ENCODE results near the gene PTPRG. TPM values are rescaled to one million over a fixed set of nuclear protein-coding genes. Genes with fewer than 3 reads are reported as not detected.

The PTPRG gene
- total RNA-seq, 2 donors from 2014 or later: 76.5 to 108 TPM

DNA sequence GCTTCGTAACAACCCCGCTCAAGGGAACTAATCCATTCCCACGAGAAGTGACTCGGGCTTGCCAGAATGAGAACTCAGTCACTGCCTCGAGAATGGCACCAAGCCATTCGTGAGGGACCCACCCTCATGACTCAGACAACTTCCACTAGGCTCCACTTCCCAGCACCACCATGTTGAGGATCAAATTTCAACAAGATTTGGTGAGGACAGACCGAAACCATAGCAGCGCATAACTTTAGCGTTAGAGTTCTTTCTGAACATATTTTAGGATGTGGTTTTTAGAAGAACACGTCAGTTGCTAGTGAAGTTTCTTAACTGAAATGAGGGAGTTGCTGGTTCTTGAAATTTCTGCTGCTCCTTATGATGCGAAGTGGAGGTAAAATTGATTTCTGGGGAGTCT is 13.5 kb downstream of the PTPRG start:
- no peak overlapping the region for H3K27ac ChIP-seq (ENCODE audit: low read depth, low read length)
- Mint-ChIP-seq H3K27me3 (ENCODE audit: insufficient read depth) (no peaks in the 10 kb centered on the region), H3K4me3 (no peak overlapping the region), H3K4me1 (peaks cover 65% of the 10 kb centered on the region), H3K27ac (no peak overlapping the region), H3K36me3 (ENCODE audit: low read depth) (peaks cover 19% of the 10 kb centered on the region), H3K9me3 (peaks cover 4% of the 10 kb centered on the region)
- peaks cover 7% of the 10 kb centered on the region for H3K4me1 ChIP-seq (ENCODE audit: control insufficient read depth, insufficient read depth, low read length)
- H3K4me3 ChIP-seq (ENCODE audit: low read length): no peak overlapping the region
- H3K36me3 ChIP-seq (ENCODE audit: control insufficient read depth, insufficient read depth, low read length): peaks cover 8% of the 10 kb centered on the region
- H3K9me3 ChIP-seq (ENCODE audit: control insufficient read depth, low read length): peaks cover 11% of the 10 kb centered on the region
- 93 to 97% methylated on average over 9 to 11 of the region's 11 CpGs for WGBS, 2 experiments (ENCODE audit: insufficient coverage in 1 of 2, insufficient read length in 1 of 2)
- no peak overlapping the region for H3K9ac ChIP-seq (ENCODE audit: extremely low read depth, low read length, poor library complexity, severe bottlenecking)
- no peak for DNase-seq
- no peaks in the 10 kb centered on the region for H3K27me3 ChIP-seq (ENCODE audit: control insufficient read depth, insufficient read depth, low read length, poor library complexity, severe bottlenecking)
- TF ChIP-seq, protein P1, sequence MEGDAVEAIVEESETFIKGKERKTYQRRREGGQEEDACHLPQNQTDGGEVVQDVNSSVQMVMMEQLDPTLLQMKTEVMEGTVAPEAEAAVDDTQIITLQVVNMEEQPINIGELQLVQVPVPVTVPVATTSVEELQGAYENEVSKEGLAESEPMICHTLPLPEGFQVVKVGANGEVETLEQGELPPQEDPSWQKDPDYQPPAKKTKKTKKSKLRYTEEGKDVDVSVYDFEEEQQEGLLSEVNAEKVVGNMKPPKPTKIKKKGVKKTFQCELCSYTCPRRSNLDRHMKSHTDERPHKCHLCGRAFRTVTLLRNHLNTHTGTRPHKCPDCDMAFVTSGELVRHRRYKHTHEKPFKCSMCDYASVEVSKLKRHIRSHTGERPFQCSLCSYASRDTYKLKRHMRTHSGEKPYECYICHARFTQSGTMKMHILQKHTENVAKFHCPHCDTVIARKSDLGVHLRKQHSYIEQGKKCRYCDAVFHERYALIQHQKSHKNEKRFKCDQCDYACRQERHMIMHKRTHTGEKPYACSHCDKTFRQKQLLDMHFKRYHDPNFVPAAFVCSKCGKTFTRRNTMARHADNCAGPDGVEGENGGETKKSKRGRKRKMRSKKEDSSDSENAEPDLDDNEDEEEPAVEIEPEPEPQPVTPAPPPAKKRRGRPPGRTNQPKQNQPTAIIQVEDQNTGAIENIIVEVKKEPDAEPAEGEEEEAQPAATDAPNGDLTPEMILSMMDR (conservative IDR thresholded peaks at IDR 0.05): no peak

DNA sequence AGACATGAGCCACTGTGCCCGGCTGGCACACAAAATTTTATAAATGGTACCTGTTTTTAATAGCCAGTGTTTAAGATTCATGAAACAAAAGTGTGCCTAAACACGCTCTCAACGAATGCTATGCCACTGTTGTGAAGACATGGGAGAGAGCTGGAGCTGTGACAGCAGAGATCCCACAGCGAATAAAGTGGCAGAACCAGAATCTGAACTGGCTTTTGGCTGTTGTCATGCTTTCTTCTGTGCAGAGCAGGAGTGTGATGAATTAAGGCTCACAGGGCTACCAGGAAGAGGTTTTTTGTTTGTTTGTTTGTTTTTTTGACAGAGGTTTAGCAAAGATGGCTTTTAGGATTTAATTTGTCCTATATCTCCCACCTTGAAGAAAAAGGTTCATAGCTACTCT is 14.5 kb downstream of the PTPRG start:
- DNase-seq: no peak
- H3K9me3 Mint-ChIP-seq: peaks cover 4% of the 10 kb centered on the region
- no peaks in the 10 kb centered on the region for H3K27me3 ChIP-seq (ENCODE audit: control insufficient read depth, insufficient read depth, low read length, poor library complexity, severe bottlenecking)
- H3K36me3 ChIP-seq (ENCODE audit: control insufficient read depth, insufficient read depth, low read length): peaks cover 3% of the 10 kb centered on the region
- 90 to 93% methylated on average over 4 of the region's 4 CpGs for WGBS, 2 experiments (ENCODE audit: insufficient coverage in 1 of 2, insufficient read length in 1 of 2)
- no peak overlapping the region for H3K4me3 ChIP-seq (ENCODE audit: low read length)
- H3K36me3 Mint-ChIP-seq (ENCODE audit: low read depth): peaks cover 19% of the 10 kb centered on the region
- no peak overlapping the region for H3K27ac Mint-ChIP-seq
- no peaks in the 10 kb centered on the region for H3K27me3 Mint-ChIP-seq (ENCODE audit: insufficient read depth)
- H3K4me1 Mint-ChIP-seq: peaks cover 61% of the 10 kb centered on the region
- TF ChIP-seq, protein P1 (conservative IDR thresholded peaks at IDR 0.05): no peak
- no peak overlapping the region for H3K9ac ChIP-seq (ENCODE audit: extremely low read depth, low read length, poor library complexity, severe bottlenecking)
- H3K27ac ChIP-seq (ENCODE audit: low read depth, low read length): no peak overlapping the region
- H3K4me1 ChIP-seq (ENCODE audit: control insufficient read depth, insufficient read depth, low read length): peaks cover 9% of the 10 kb centered on the region
- peaks cover 11% of the 10 kb centered on the region for H3K9me3 ChIP-seq (ENCODE audit: control insufficient read depth, low read length)
- no peak overlapping the region for H3K4me3 Mint-ChIP-seq

DNA sequence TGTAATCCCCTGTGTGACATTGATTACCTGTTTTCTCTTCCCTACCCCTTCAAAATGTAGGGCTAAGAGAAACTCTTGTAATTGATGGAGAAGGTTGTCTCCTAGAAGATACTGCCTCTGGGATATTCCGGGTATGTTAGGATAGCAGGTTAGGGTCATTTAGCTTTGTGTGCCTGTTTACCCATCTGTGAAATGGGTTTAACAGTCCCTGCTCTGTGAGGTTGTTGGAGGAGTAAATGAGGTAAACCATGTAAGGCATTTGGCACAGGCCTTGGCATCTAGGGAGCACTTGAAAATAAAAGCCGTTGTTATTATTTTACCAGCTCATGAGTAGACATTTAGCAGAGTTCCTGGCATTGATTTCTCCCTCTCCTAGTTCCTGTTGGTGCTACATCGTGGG is 16.4 kb downstream of the PTPRG start:
- Mint-ChIP-seq H3K9me3 (peaks cover 4% of the 10 kb centered on the region), H3K27ac (no peak overlapping the region), H3K4me1 (peaks cover 57% of the 10 kb centered on the region), H3K36me3 (ENCODE audit: low read depth) (peaks cover 19% of the 10 kb centered on the region), H3K4me3 (no peak overlapping the region), H3K27me3 (ENCODE audit: insufficient read depth) (no peaks in the 10 kb centered on the region)
- peaks cover 10% of the 10 kb centered on the region for H3K4me1 ChIP-seq (ENCODE audit: control insufficient read depth, insufficient read depth, low read length)
- H3K27me3 ChIP-seq (ENCODE audit: control insufficient read depth, insufficient read depth, low read length, poor library complexity, severe bottlenecking): no peaks in the 10 kb centered on the region
- no peak for DNase-seq
- TF ChIP-seq, protein P1 (conservative IDR thresholded peaks at IDR 0.05): no peak
- no peak overlapping the region for H3K27ac ChIP-seq (ENCODE audit: low read depth, low read length)
- peaks cover 11% of the 10 kb centered on the region for H3K9me3 ChIP-seq (ENCODE audit: control insufficient read depth, low read length)
- peaks cover 3% of the 10 kb centered on the region for H3K36me3 ChIP-seq (ENCODE audit: control insufficient read depth, insufficient read depth, low read length)
- H3K9ac ChIP-seq (ENCODE audit: extremely low read depth, low read length, poor library complexity, severe bottlenecking): no peak overlapping the region
- WGBS, 2 experiments (ENCODE audit: insufficient coverage in 1 of 2, insufficient read length in 1 of 2): 94 to 97% methylated on average over 2 to 3 of the region's 3 CpGs
- no peak overlapping the region for H3K4me3 ChIP-seq (ENCODE audit: low read length)
